ENCODE data around the gene TNIP1.

TNIP1 gene

GRCh38 chr5:151068433-151069197 lies 12.2 kb downstream of the TNIP1 start:
- H3K27ac ChIP-seq, result no peak overlapping the region
- no peak for DNase-seq (ENCODE audit: low read depth, low spot score)

GRCh38 chr5:151067632-151068432 lies 13.0 kb downstream of the TNIP1 start:
- DNase-seq (ENCODE audit: low read depth, low spot score), result no peak
- H3K27ac ChIP-seq, result no peak overlapping the region

GRCh38 chr5:151066920-151067319 lies 13.9 kb downstream of the TNIP1 start:
- no peak overlapping the region for H3K27ac ChIP-seq
- DNase-seq (ENCODE audit: low read depth, low spot score), result no peak

- H3K27ac ChIP-seq, result no peak overlapping the region
- DNase-seq (ENCODE audit: low read depth, low spot score), result no peak
Observed at GRCh38 chr5:151065609-151066008, 15.2 kb downstream of the TNIP1 start.

- no peak for DNase-seq (ENCODE audit: low read depth, low spot score)
- no peak overlapping the region for H3K27ac ChIP-seq
Observed at GRCh38 chr5:151064916-151065499, 15.8 kb downstream of the TNIP1 start.

- DNase-seq (ENCODE audit: low read depth, low spot score), result no peak
- no peak overlapping the region for H3K27ac ChIP-seq
Observed at GRCh38 chr5:151063142-151063989, 17.5 kb downstream of the TNIP1 start.

GRCh38 chr5:151062405-151063141 lies 18.3 kb downstream of the TNIP1 start:
- DNase-seq (ENCODE audit: low read depth, low spot score), result no peak
- H3K27ac ChIP-seq, result no peak overlapping the region

GRCh38 chr5:151060742-151061141 lies 20.1 kb downstream of the TNIP1 start:
- no peak for DNase-seq (ENCODE audit: low read depth, low spot score)
- H3K27ac ChIP-seq, result no peak overlapping the region

GRCh38 chr5:151058891-151059489 lies 21.8 kb downstream of the TNIP1 start:
- no peak overlapping the region for H3K27ac ChIP-seq
- no peak for DNase-seq (ENCODE audit: low read depth, low spot score)

GRCh38 chr5:151058301-151058700 lies 22.5 kb downstream of the TNIP1 start:
- no peak overlapping the region for H3K27ac ChIP-seq
- no peak for DNase-seq (ENCODE audit: low read depth, low spot score)

GRCh38 chr5:151056379-151057325 lies 24.2 kb downstream of the TNIP1 start:
- H3K27ac ChIP-seq, result no peak overlapping the region
- DNase-seq (ENCODE audit: low read depth, low spot score), result no peak

- H3K27ac ChIP-seq, result no peak overlapping the region
- DNase-seq (ENCODE audit: low read depth, low spot score), result no peak
Observed at GRCh38 chr5:151055336-151055735, 25.5 kb downstream of the TNIP1 start.

- DNase-seq (ENCODE audit: low read depth, low spot score), result no peak
- H3K27ac ChIP-seq, result peak overlapping the region; percentile 16
Observed at GRCh38 chr5:151054709-151055108, 26.1 kb downstream of the TNIP1 start.

- H3K27ac ChIP-seq, result peak overlapping the region; percentile 16
- DNase-seq (ENCODE audit: low read depth, low spot score), result no peak
Observed at GRCh38 chr5:151053796-151054462, 26.9 kb downstream of the TNIP1 start.

GRCh38 chr5:151052836-151053235 lies 28.0 kb downstream of the TNIP1 start:
- no peak for DNase-seq (ENCODE audit: low read depth, low spot score)
- no peak overlapping the region for H3K27ac ChIP-seq

- H3K27ac ChIP-seq, result no peak overlapping the region
- no peak for DNase-seq (ENCODE audit: low read depth, low spot score)
Observed at GRCh38 chr5:151051931-151052608, 28.8 kb downstream of the TNIP1 start.

Data from epithelial cell of prostate (primary cell).